Choroid plexus epithelial cell (primary cell): ENCODE measurements around the gene MEIKIN.

Experiments used
- DNase-seq: peaks from one replicate; pipeline ENCODE4 v3.0.0-alpha.2; 2010; ENCODE audit warnings: low read depth
- H3K4me3 ChIP-seq: 2 replicates; pipeline ENCODE4 v1.5.1; 2011; ENCODE audit warnings: low read depth, mild to moderate bottlenecking, control low read depth, low read length, moderate library complexity
- TF ChIP-seq, protein P1 (sequence below): conservative IDR thresholded peaks from 2 replicates; pipeline ENCODE4 v1.5.1; 2011; ENCODE audit warnings: low read depth, mild to moderate bottlenecking, control low read depth, inconsistent platforms, low read length, moderate library complexity

Gene MEIKIN, protein sequence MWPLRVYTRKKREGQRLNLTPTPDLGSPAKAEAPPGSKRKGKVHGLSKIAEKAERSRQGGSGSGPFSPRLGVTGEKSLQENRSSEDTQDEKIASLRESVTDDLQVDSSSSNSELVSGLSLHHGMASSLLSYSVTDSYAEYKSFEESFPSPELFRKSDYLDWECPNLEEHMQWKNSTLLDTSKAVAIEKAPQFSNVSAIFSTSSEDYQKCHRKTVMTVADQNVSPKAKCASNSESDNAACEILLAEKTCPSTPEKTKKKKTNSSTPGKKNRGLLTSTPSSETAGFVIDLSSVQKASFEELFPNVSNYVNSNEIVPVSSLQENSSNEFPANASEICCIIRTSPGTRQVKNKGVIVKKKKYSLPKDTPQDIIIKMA

DNA sequence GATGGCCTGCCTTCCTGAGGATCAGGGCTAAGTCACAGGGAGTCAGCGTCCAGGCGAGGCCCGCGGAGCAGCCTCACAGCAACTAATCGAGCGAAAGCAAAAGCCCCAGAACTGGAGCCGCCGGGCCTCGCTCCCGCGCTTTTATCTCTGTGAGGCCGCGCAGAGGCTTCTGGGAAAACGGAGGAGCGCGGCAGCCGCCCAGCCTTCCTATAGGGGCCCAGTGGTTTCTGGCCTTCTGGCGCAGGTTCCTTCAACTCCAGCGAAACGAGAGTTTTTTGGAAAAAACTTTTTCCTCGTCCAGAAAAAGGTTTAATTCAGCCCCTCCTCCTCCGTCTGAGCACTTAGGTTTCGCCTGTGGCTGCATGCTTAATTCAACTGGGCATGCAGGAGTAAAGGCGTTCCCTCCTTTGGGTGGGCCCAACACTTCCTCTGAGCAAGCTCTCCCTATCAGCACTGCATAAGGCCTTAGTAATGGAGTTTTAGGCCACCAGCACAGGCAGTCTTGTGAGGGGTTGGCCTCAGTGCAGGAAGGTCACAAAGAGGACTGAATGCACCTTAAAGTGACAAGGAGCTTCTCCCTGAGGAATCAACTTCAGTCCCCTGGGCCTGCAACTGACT is at the start of gene MEIKIN:
Gene MEIKIN, minus strand, starts transcription at position 113 of the 618 bp plus-strand sequence. CDS start 158 bp downstream, outside the sequence.
- no peak for DNase-seq
- H3K4me3 ChIP-seq = no peak within 1 kb of the TSS
- TF ChIP-seq, protein P1, sequence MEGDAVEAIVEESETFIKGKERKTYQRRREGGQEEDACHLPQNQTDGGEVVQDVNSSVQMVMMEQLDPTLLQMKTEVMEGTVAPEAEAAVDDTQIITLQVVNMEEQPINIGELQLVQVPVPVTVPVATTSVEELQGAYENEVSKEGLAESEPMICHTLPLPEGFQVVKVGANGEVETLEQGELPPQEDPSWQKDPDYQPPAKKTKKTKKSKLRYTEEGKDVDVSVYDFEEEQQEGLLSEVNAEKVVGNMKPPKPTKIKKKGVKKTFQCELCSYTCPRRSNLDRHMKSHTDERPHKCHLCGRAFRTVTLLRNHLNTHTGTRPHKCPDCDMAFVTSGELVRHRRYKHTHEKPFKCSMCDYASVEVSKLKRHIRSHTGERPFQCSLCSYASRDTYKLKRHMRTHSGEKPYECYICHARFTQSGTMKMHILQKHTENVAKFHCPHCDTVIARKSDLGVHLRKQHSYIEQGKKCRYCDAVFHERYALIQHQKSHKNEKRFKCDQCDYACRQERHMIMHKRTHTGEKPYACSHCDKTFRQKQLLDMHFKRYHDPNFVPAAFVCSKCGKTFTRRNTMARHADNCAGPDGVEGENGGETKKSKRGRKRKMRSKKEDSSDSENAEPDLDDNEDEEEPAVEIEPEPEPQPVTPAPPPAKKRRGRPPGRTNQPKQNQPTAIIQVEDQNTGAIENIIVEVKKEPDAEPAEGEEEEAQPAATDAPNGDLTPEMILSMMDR = no peak

DNA sequence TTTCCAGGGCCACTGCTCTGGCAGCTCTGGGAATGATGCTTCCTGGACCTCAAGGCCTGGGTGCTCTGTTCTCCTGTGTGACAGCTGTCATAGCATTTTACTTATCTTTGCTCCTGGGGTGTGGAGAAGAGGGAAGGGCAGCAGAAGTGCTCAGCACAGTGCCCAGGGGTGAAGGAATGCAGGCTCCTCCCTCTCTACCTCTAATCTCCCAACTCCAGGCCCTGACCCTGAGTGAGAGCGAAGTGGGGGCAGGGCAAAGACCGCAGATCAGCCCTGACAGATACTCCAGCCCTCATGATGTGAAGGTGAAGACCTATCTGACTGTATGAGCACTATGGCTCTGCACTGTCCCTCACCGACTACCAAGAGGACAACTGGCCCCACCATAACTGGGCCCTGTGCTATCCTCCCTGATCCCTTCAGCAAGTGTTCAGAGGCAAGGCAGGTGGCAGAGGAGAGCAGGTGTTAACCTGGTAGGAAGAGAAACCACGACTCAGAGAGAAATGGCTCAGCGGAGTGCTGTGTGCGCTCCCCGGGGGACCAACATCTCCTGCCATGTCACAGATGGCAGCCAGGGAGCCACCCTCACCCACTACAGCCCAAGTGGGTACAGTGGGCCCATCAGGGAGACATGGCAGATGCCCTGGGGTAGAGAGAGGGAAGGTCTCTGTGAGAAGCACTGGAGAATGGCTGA is 49.2 kb upstream of the MEIKIN start:
- no peak overlapping the region for H3K4me3 ChIP-seq
- TF ChIP-seq, protein P1 = no peak

DNA sequence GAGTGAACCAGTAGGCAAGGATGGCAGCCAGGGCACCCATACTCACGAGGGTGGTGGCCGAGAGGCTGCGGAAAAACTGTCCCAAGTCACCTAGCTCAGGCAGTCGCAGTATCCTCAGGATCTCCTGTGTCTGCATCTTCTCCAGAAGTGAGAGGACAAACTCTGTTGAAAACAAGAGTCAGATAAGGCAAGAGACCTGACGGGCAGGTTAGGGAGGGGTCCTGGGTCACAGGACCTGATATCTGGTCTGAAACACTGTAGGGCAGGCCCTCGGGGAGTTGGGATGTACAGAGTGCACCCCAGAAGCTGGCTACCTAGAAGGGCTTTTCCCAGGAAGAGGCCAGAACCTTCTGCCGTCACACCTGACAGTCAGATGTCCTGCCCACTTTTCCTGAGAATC is 48.6 kb upstream of the MEIKIN start:
- no peak for DNase-seq
- TF ChIP-seq, protein P1 = no peak
- H3K4me3 ChIP-seq = no peak overlapping the region

More for the DNA sequence above, 49.2 kb upstream of the MEIKIN start:
- DNase-seq = no peak

DNA sequence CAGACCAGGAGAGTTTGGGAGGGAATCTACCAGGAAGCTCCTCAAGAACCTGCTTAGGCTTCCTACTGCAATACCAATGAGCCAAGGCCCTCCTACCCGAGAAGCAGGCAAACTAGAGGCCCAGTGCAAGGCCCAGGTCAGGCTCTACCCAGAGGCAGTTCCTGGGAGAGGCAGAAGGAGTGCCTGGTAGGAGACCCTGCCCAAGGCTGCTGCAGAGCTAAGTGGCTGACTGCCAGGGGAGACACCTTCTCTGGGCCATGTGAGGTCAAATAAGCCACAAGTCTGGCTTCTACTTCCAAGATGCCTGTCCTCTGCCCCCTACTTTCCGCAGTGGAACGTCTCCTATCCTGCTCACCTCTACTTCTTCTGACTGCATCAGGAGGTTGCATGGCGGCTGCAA is 48.2 kb upstream of the MEIKIN start:
- no peak for DNase-seq
- TF ChIP-seq, protein P1 = no peak

DNA sequence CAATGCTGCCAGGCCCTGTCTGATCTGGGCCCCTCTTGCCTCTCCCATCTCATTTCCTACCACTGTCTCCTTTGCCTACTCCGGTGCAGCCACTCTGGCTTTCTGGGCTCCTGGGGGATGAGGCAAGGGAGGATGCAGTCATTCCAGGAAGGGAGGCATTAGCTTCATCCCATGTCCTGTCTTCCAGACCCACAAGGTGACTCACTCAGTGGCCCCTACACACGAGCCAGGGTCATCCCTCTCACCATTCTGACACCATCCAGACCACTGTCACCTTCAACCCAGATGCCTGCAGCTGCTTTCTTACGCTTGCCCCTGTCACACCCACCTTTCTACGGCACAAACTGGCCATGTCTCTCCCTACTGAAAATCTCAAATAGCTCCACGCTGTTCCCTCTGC is 46.9 kb upstream of the MEIKIN start:
- H3K4me3 ChIP-seq = no peak overlapping the region
- DNase-seq = no peak
- TF ChIP-seq, protein P1 = no peak

More for the DNA sequence above, 48.2 kb upstream of the MEIKIN start:
- H3K4me3 ChIP-seq = no peak overlapping the region

DNA sequence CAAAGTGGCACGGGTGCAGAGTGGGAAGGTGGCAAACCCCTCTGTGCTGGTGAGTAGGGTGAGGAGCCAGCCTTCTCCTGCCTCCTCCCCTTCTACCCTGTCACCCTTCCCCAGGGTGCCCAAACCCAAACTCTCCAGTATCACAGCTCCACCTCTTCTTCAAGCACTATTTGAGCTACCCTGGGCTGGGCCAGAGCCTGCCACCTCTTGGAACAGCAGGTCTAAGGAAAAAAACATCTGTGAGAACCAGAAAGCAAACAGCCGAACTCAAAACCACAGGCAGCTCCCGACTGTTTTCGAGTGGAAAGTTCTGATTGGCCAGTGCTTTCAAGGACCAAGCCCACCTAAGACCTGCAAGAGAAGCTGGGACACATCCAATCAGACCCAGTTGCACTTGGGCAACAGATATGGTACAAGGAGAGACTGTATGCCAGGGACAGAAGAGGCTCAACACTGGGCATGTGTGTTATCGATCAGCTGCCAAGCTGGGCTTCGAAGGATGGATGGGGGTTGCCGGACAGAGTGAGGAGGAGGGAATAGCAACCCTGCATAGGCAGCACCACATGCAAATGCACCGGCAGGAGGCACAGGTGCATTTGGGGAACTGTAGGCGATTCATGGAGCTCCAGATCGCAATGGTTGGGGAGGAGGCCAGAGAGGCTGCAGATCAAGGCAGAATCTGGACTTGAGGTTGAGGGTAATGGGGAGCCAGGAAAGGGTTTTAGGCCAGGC is 46.3 kb upstream of the MEIKIN start:
- H3K4me3 ChIP-seq = no peak overlapping the region
- no peak for DNase-seq
- TF ChIP-seq, protein P1 = no peak
